Esophagus (tissue), 2 donors: ENCODE measurements around the gene NPTN. TPM values are rescaled to one million over a fixed set of nuclear protein-coding genes. Genes with fewer than 3 reads are reported as not detected.

ENCODE experiments used
- H3K27ac ChIP-seq, 2 donors: one replicate each; pipeline ENCODE4 v1.5.1; 2013; ENCODE audit warnings: low read depth in 2 of 2, mild to moderate bottlenecking in 2 of 2, inconsistent platforms in 1 of 2, low read length in 1 of 2, moderate library complexity in 1 of 2
- H3K27me3 ChIP-seq, 2 donors: one replicate each; pipeline ENCODE4 v1.6.1; 2013; ENCODE audit warnings: low read length in 2 of 2, control low read depth in 1 of 2, mild to moderate bottlenecking in 1 of 2; ENCODE audit not compliant: insufficient read depth in 2 of 2, control insufficient read depth in 1 of 2
- H3K36me3 ChIP-seq, 2 donors: one replicate each; pipeline ENCODE4 v1.6.1; 2013; ENCODE audit warnings: low read length in 1 of 2; ENCODE audit not compliant: control insufficient read depth in 2 of 2, insufficient read depth in 2 of 2
- H3K4me1 ChIP-seq, 2 donors: one replicate each; pipeline ENCODE4 v1.6.1; 2013; ENCODE audit warnings: low read length in 1 of 2; ENCODE audit not compliant: control insufficient read depth in 2 of 2, insufficient read depth in 2 of 2
- H3K4me3 ChIP-seq, 2 donors: one replicate each; pipeline ENCODE4 v1.5.1; 2013; ENCODE audit warnings: low read length in 2 of 2, mild to moderate bottlenecking in 2 of 2, low read depth in 1 of 2, moderate library complexity in 1 of 2
- H3K9me3 ChIP-seq, 2 donors: one replicate each; pipeline ENCODE4 v1.6.1; 2013; ENCODE audit warnings: mild to moderate bottlenecking in 2 of 2, low read depth in 1 of 2, low read length in 1 of 2, moderate library complexity in 1 of 2; ENCODE audit not compliant: control insufficient read depth in 2 of 2, insufficient read depth in 1 of 2
- WGBS, 2 donors: extraction: QIAGEN DNeasy Blood & Tissue Kit; methylation state at CpG; one replicate each; pipeline ENCODE4 v1.1.7; 2013; 5-methylcytosine and 5-hydroxymethylcytosine counted together
- polyA plus RNA-seq, 2 donors: library from polyadenylated mRNA; stranded (reverse); fragments of 200-250 nt; gene quantifications; one replicate each; pipeline ENCODE4 v1.2.3, GENCODE V29; 2013
- donor health status: healthy with polysubstance abuse.
- donor health status: Bipolar disorder and iron deficiency.

Gene NPTN
- polyA plus RNA-seq, 2 donors = 30.0 to 82.0 TPM

- no peaks in the 10 kb centered on the region for H3K27me3 ChIP-seq
- H3K9me3 ChIP-seq = no peaks in the 10 kb centered on the region
- no peaks in the 10 kb centered on the region for H3K36me3 ChIP-seq
- H3K27ac ChIP-seq = no peak overlapping the region
- 18 to 26% methylated on average over 1 of the region's 1 CpG for WGBS, 2 donors
- peaks cover 0 to 2% of the 10 kb centered on the region in 2 donors for H3K4me1 ChIP-seq
- H3K4me3 ChIP-seq = no peak overlapping the region
These were observed 8.7 kb downstream of the NPTN start for GRCh38 chr15:73624530-73624929.

GRCh38 chr15:73621286-73621826, 11.8 kb downstream of the NPTN start:
- no peaks in the 10 kb centered on the region for H3K4me1 ChIP-seq
- no peaks in the 10 kb centered on the region for H3K36me3 ChIP-seq
- H3K4me3 ChIP-seq = no peak overlapping the region
- H3K27ac ChIP-seq = no peak overlapping the region
- H3K9me3 ChIP-seq = no peaks in the 10 kb centered on the region
- no peaks in the 10 kb centered on the region for H3K27me3 ChIP-seq

GRCh38 chr15:73620078-73620477, 13.1 kb downstream of the NPTN start:
- no peaks in the 10 kb centered on the region for H3K9me3 ChIP-seq
- H3K27me3 ChIP-seq = no peaks in the 10 kb centered on the region
- H3K4me1 ChIP-seq = no peaks in the 10 kb centered on the region
- no peak overlapping the region for H3K27ac ChIP-seq
- H3K4me3 ChIP-seq = no peak overlapping the region
- H3K36me3 ChIP-seq = no peaks in the 10 kb centered on the region

GRCh38 chr15:73617913-73618312, 15.3 kb downstream of the NPTN start:
- no peaks in the 10 kb centered on the region for H3K36me3 ChIP-seq
- no peak overlapping the region for H3K27ac ChIP-seq
- H3K27me3 ChIP-seq = no peaks in the 10 kb centered on the region
- no peak overlapping the region for H3K4me3 ChIP-seq
- H3K4me1 ChIP-seq = no peaks in the 10 kb centered on the region
- no peaks in the 10 kb centered on the region for H3K9me3 ChIP-seq
- WGBS, 2 donors = 82 to 85% methylated on average over 5 of the region's 5 CpGs

- no peaks in the 10 kb centered on the region for H3K27me3 ChIP-seq
- H3K4me1 ChIP-seq = no peaks in the 10 kb centered on the region
- no peak overlapping the region for H3K27ac ChIP-seq
- no peak overlapping the region for H3K4me3 ChIP-seq
- 88 to 89% methylated on average over 2 of the region's 2 CpGs for WGBS, 2 donors
- H3K36me3 ChIP-seq = no peaks in the 10 kb centered on the region
- H3K9me3 ChIP-seq = no peaks in the 10 kb centered on the region
These were observed 15.8 kb downstream of the NPTN start for GRCh38 chr15:73617301-73617831.

GRCh38 chr15:73608941-73609340, 24.2 kb downstream of the NPTN start:
- no peaks in the 10 kb centered on the region for H3K27me3 ChIP-seq
- no peaks in the 10 kb centered on the region for H3K9me3 ChIP-seq
- peaks cover 0 to 2% of the 10 kb centered on the region in 2 donors for H3K4me1 ChIP-seq
- 56 to 60% methylated on average over 2 of the region's 2 CpGs for WGBS, 2 donors
- H3K27ac ChIP-seq = no peak overlapping the region
- H3K4me3 ChIP-seq = no peak overlapping the region
- H3K36me3 ChIP-seq = no peaks in the 10 kb centered on the region

GRCh38 chr15:73608475-73608874, 24.7 kb downstream of the NPTN start:
- Histone ChIP-seq H3K27ac (no peak overlapping the region), H3K4me1 (peaks cover 0 to 2% of the 10 kb centered on the region in 2 donors)

GRCh38 chr15:73607843-73608242, 25.3 kb downstream of the NPTN start:
- Histone ChIP-seq H3K4me3 (no peak overlapping the region), H3K27me3 (no peaks in the 10 kb centered on the region), H3K9me3 (no peaks in the 10 kb centered on the region), H3K36me3 (no peaks in the 10 kb centered on the region), H3K27ac (no peak overlapping the region), H3K4me1 (peaks cover 0 to 2% of the 10 kb centered on the region in 2 donors)
- WGBS, 2 donors = 41 to 43% methylated on average over 1 of the region's 1 CpG

More at GRCh38 chr15:73608475-73608874, 24.7 kb downstream of the NPTN start:
- no peak overlapping the region for H3K4me3 ChIP-seq
- no peaks in the 10 kb centered on the region for H3K27me3 ChIP-seq
- no peaks in the 10 kb centered on the region for H3K9me3 ChIP-seq
- no peaks in the 10 kb centered on the region for H3K36me3 ChIP-seq
- 64 to 75% methylated on average over 1 of the region's 1 CpG for WGBS, 2 donors

- H3K9me3 ChIP-seq = no peaks in the 10 kb centered on the region
- peaks cover 0 to 2% of the 10 kb centered on the region in 2 donors for H3K4me1 ChIP-seq
- H3K27me3 ChIP-seq = no peaks in the 10 kb centered on the region
- no peaks in the 10 kb centered on the region for H3K36me3 ChIP-seq
- WGBS, 2 donors = 78 to 83% methylated on average over 2 of the region's 2 CpGs
- H3K27ac ChIP-seq = no peak overlapping the region
- no peak overlapping the region for H3K4me3 ChIP-seq
These were observed 25.8 kb downstream of the NPTN start for GRCh38 chr15:73607405-73607804.

GRCh38 chr15:73605759-73606436, 27.3 kb downstream of the NPTN start:
- Histone ChIP-seq H3K36me3 (no peaks in the 10 kb centered on the region), H3K4me3 (no peak overlapping the region), H3K27ac (no peak overlapping the region), H3K27me3 (no peaks in the 10 kb centered on the region), H3K9me3 (no peaks in the 10 kb centered on the region), H3K4me1 (peaks cover 0 to 6% of the 10 kb centered on the region in 2 donors)
- WGBS, 2 donors = 95 to 97% methylated on average over 5 of the region's 5 CpGs
